Measurements from ENCODE around the gene GYS1.
A peak's percentile ranks its signal among the peaks of the same experiment; 100 is the strongest.
"Not testable (repeated sequence)": the region's sequence is repeated elsewhere in the genome, so short reads cannot be mapped to it uniquely, and the experiment has no call there.

The GYS1 gene

DNA sequence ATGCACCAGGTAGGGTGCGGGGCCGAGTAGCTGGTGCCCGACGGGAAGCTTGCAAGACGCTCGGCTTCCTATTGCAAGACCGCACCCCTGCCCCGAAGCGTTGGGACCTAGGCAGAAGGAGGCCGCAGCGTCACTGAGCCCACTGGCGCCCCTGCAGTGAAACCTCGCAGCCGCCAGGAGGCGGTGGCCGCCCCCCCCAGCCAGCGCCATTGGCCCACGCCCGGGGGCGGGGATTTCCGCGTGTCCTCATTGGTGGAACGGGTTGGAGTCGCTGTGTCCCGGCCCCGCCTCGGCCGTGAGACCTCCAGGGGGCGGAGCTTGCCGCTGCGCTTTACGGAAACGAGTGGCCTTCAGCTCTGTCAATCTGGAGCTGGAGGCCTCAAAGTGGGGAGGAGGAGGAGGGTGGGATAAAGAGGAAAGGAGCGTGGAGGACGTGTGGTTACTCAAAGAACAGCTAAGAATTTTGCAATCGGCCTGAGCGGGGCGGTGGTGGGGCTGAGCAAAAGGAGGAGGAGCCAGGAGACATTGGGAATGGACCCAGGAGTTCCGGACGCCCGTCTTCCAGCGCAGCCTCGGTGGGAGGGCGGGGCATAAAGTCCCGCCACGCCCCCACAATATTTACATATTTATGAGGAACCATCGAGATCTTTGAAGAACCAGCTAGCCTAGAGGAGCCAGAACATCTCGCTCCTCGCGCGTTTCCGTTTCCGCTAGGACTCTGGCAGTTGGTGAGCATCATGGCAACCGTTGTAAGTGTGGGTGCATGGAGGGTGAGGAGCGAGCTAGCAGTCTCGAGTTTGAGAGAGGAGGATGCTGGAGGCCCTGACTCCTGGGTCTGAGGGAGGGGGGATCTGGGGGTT is at the start of gene GYS1, which contains the start of gene RUVBL2:
Gene GYS1 (minus strand): TSS at position 135 of the 860 bp plus-strand sequence. CDS start 197 bp downstream, outside the sequence.
Gene RUVBL2 (plus strand): TSS at position 713 of the 860 bp plus-strand sequence. CDS start 25 bp downstream, at position 738.
- peak within 1 kb of the TSS; percentile 97 for H3K27ac Mint-ChIP-seq
- H3K4me1 Mint-ChIP-seq (ENCODE audit: low read depth), result peaks cover 50% of the 10 kb centered on the region
- H3K27me3 Mint-ChIP-seq, result no peaks in the 10 kb centered on the region
- peaks cover 31% of the 10 kb centered on the region for H3K36me3 Mint-ChIP-seq (ENCODE audit: low read depth)
- no peaks in the 10 kb centered on the region for H3K9me3 Mint-ChIP-seq
- H3K4me3 Mint-ChIP-seq, result peak within 1 kb of the TSS; percentile 100

DNA sequence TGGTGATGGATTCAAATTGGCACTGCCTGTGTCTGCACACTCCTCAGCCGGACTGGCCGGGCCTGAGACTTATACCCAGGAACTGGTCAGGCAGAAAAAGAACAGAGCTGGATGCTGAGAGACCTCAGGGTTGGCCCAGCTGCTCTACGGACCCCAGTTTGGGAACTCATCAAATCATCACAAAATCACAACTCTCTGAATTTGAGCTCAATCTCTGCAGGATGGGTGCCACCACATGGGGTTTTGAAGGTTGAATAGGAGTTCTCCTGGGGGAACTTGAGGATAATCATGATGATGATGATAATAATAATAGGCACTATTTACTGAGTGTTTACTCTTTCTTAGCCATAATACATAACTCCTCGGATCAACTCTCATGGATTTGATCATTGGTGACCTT is 49.6 kb upstream of the GYS1 start:
- H3K36me3 Mint-ChIP-seq (ENCODE audit: low read depth); H3K4me3 Mint-ChIP-seq; H3K4me1 Mint-ChIP-seq (ENCODE audit: low read depth); H3K27me3 Mint-ChIP-seq; H3K27ac Mint-ChIP-seq; H3K9me3 Mint-ChIP-seq: not testable (repeated sequence)

GRCh38 chr19:49042177-49042576 is 49.1 kb upstream of the GYS1 start:
- H3K9me3 Mint-ChIP-seq, result no peaks in the 10 kb centered on the region
- H3K27me3 Mint-ChIP-seq, result no peaks in the 10 kb centered on the region
- no peaks in the 10 kb centered on the region for H3K4me1 Mint-ChIP-seq (ENCODE audit: low read depth)
- H3K27ac Mint-ChIP-seq, result no peak overlapping the region
- H3K4me3 Mint-ChIP-seq, result no peak overlapping the region
- H3K36me3 Mint-ChIP-seq (ENCODE audit: low read depth), result no peaks in the 10 kb centered on the region

DNA sequence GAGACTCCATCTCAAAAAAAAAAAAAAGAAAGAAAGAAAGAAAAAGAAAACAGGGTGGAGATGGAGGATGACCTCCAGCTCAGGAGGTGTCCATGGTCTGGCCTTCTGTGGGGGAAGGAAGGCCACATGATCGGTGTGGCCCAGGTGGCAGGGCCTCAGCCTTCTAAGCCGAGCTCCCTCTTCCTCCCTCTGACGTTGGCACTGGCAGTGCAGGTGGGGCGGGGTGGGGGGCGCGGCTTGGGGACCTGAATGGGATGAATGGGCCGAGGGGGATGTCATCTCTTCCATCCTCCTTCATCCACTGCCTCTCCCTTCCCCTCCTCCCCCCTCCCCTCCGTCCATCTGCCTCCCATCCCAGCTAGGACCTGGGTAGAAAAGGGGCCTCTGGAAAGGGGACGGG is 46.6 kb upstream of the GYS1 start:
- H3K4me3 Mint-ChIP-seq; H3K9me3 Mint-ChIP-seq; H3K36me3 Mint-ChIP-seq (ENCODE audit: low read depth); H3K4me1 Mint-ChIP-seq (ENCODE audit: low read depth); H3K27me3 Mint-ChIP-seq; H3K27ac Mint-ChIP-seq: not testable (repeated sequence)

DNA sequence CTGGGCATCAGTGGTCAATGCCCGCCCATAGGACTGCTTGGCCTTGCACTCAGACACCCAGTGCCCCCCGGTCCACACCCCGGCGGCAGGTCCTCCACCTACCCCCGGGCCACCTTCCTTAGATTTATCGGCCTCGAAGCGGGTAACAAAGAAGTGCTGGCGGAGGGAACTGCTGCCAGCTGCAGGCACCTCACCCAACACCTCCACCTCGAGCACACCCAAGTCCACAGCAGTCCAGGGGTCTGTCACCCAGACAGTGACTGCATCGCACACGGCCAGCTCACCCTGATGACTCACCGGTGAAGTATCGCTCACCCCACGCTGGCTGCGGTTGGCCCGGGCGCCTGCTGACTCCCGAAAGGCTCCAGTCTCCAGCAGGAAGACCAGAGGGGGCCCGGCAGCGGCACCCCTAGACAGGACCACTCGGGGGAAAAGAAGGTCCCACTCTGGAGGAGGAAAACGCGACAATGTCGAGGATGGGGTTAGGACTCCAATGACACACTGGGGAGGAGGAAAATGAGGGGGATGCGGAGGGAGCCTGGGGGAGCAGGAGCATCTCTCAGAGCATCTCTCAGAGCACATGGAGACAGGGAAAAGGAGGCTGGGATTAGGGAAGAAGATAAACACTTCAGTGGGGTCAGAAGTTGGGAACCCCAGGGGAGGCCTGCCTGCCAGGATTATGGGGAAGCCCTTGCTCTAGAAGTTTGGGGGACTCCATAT is 45.6 kb upstream of the GYS1 start:
- H3K27ac Mint-ChIP-seq; H3K9me3 Mint-ChIP-seq; H3K4me1 Mint-ChIP-seq (ENCODE audit: low read depth); H3K27me3 Mint-ChIP-seq; H3K36me3 Mint-ChIP-seq (ENCODE audit: low read depth); H3K4me3 Mint-ChIP-seq: not testable (repeated sequence)

DNA sequence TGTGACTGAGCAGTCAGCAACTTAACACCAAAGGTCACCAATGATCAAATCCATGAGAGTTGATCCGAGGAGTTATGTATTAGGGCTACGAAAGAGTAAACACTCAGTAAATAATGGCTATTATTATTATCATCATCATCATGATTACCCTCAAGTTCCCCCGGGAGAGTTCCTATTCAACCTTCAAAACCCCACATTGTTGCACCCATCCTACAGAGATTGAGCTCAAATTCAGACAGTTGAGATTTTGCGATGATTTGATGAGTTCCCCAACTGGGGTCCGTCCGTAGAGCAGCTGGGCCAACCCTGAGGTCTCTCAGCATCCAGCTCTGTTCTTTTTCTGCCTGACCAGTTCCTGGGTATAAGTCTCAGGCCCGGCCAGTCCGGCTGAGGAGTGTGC is 45.0 kb upstream of the GYS1 start:
- not testable (repeated sequence) for H3K36me3 Mint-ChIP-seq (ENCODE audit: low read depth); H3K27me3 Mint-ChIP-seq; H3K4me1 Mint-ChIP-seq (ENCODE audit: low read depth); H3K9me3 Mint-ChIP-seq; H3K27ac Mint-ChIP-seq; H3K4me3 Mint-ChIP-seq

DNA sequence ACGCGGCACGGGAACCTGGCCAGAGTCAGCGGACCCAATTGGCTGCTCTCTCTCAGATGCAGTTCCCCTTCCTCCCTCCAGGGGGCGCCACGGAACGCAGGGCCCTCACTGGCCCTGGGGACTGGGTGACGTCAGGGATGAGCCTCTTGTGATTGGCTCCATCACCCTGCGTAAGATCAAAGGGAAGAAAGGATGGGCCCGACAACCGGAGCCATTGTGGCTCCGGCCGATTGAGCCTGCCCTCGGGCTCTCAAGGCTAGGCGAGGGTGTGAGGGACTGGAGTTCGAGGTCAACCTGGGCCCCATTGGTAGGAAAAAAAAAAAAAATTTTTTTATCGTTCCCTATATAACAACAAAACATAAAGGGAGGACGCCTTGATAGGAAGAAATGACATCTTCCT is 43.7 kb upstream of the GYS1 start, which contains the start of gene CGB1:
Gene CGB1 (minus strand): TSS at position 81 of the 400 bp plus-strand sequence. CDS start 184 bp downstream, outside the sequence.
- not testable (repeated sequence) for H3K36me3 Mint-ChIP-seq (ENCODE audit: low read depth); H3K27ac Mint-ChIP-seq; H3K9me3 Mint-ChIP-seq; H3K4me3 Mint-ChIP-seq; H3K4me1 Mint-ChIP-seq (ENCODE audit: low read depth); H3K27me3 Mint-ChIP-seq

GRCh38 chr19:49031642-49032301 is 38.7 kb upstream of the GYS1 start, which contains the start of gene CGB2:
CGB2 (plus strand) TSS chr19:49031890; CDS start chr19:49032096, 206 bp downstream.
- H3K27ac Mint-ChIP-seq, result peak within 1 kb of the TSS; percentile 5

DNA sequence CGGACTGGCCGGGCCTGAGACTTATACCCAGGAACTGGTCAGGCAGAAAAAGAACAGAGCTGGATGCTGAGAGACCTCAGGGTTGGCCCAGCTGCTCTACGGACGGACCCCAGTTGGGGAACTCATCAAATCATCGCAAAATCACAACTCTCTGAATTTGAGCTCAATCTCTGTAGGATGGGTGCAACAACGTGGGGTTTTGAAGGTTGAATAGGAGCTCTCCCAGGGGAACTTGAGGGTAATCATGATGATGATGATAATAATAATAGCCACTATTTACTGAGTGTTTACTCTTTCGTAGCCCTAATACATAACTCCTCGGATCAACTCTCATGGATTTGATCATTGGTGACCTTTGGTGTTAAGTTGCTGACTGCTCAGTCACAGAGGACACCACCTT is 37.2 kb upstream of the GYS1 start:
- not testable (repeated sequence) for H3K4me3 Mint-ChIP-seq; H3K4me1 Mint-ChIP-seq (ENCODE audit: low read depth); H3K27me3 Mint-ChIP-seq; H3K36me3 Mint-ChIP-seq (ENCODE audit: low read depth); H3K27ac Mint-ChIP-seq; H3K9me3 Mint-ChIP-seq

More at GRCh38 chr19:49031642-49032301, 38.7 kb upstream of the GYS1 start, which contains the start of gene CGB2:
- not testable (repeated sequence) for H3K9me3 Mint-ChIP-seq; H3K4me3 Mint-ChIP-seq; H3K36me3 Mint-ChIP-seq (ENCODE audit: low read depth); H3K27me3 Mint-ChIP-seq; H3K4me1 Mint-ChIP-seq (ENCODE audit: low read depth)

GRCh38 chr19:49029749-49030148 is 36.6 kb upstream of the GYS1 start:
- not testable (repeated sequence) for H3K27ac Mint-ChIP-seq; H3K4me3 Mint-ChIP-seq; H3K4me1 Mint-ChIP-seq (ENCODE audit: low read depth); H3K36me3 Mint-ChIP-seq (ENCODE audit: low read depth); H3K9me3 Mint-ChIP-seq; H3K27me3 Mint-ChIP-seq

DNA sequence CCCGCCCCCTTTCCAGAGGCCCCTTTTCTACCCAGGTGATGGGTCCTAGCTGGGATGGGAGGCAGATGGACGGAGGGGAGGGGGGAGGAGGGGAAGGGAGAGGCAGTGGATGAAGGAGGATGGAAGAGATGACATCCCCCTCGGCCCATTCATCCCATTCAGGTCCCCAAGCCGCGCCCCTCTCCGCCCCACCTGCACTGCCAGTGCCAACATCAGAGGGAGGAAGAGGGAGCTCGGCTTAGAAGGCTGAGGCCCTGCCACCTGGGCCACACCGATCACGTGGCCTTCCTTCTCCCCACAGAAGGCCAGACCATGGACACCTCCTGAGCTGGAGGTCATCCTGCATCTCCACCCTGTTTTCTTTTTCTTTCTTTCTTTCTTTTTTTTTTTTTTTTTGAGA is 35.6 kb upstream of the GYS1 start:
- not testable (repeated sequence) for H3K27me3 Mint-ChIP-seq; H3K4me1 Mint-ChIP-seq (ENCODE audit: low read depth); H3K27ac Mint-ChIP-seq

DNA sequence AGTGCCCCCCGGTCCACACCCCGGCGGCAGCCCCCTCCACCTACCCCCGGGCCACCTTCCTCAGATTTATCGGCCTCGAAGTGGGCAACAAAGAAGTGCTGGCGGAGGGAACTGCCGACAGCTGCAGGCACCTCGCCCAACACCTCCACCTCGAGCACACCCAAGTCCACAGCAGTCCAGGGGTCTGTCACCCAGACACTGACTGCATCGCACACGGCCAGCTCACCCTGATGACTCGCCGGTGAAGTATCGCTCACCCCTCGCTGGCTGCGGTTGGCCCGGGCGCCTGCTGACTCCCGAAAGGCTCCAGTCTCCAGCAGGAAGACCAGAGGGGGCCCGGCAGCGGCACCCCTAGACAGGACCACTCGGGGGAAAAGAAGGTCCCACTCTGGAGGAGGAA is 32.5 kb upstream of the GYS1 start:
- not testable (repeated sequence) for H3K27me3 Mint-ChIP-seq; H3K27ac Mint-ChIP-seq; H3K36me3 Mint-ChIP-seq (ENCODE audit: low read depth); H3K4me3 Mint-ChIP-seq; H3K9me3 Mint-ChIP-seq
- H3K4me1 Mint-ChIP-seq (ENCODE audit: low read depth), result peaks cover 19% of the 10 kb centered on the region

More for the DNA sequence above, 35.6 kb upstream of the GYS1 start:
- not testable (repeated sequence) for H3K4me3 Mint-ChIP-seq; H3K9me3 Mint-ChIP-seq; H3K36me3 Mint-ChIP-seq (ENCODE audit: low read depth)

- H3K27me3 Mint-ChIP-seq; H3K9me3 Mint-ChIP-seq; H3K27ac Mint-ChIP-seq; H3K36me3 Mint-ChIP-seq (ENCODE audit: low read depth); H3K4me3 Mint-ChIP-seq: not testable (repeated sequence)
- H3K4me1 Mint-ChIP-seq (ENCODE audit: low read depth), result peaks cover 24% of the 10 kb centered on the region
These were observed 32.0 kb upstream of the GYS1 start for GRCh38 chr19:49025088-49025487.

- not testable (repeated sequence) for H3K27ac Mint-ChIP-seq
These were observed 31.1 kb upstream of the GYS1 start, which contains the start of gene CGB3 for GRCh38 chr19:49024233-49024632. CGB3 (minus strand) TSS chr19:49024333; CDS start chr19:49023971, 362 bp downstream.

GRCh38 chr19:49022116-49022515 is 29.0 kb upstream of the GYS1 start:
- Mint-ChIP-seq H3K27ac (no peak overlapping the region), H3K9me3 (no peaks in the 10 kb centered on the region), H3K4me3 (no peak overlapping the region), H3K4me1 (ENCODE audit: low read depth) (peaks cover 47% of the 10 kb centered on the region), H3K36me3 (ENCODE audit: low read depth) (no peaks in the 10 kb centered on the region), H3K27me3 (peaks cover 13% of the 10 kb centered on the region)

More at GRCh38 chr19:49024233-49024632, 31.1 kb upstream of the GYS1 start, which contains the start of gene CGB3:
- H3K27me3 Mint-ChIP-seq; H3K9me3 Mint-ChIP-seq; H3K36me3 Mint-ChIP-seq (ENCODE audit: low read depth); H3K4me3 Mint-ChIP-seq: not testable (repeated sequence)
- H3K4me1 Mint-ChIP-seq (ENCODE audit: low read depth), result peaks cover 32% of the 10 kb centered on the region

Data from stimulated activated naive CD8-positive, alpha-beta T cell treated with anti-CD3 and anti-CD28 coated beads, Interleukin-15, Interleukin-2, amounts not matched to agents 100 ng/mL and 50 ng/mL, for 24 hours (primary cell).